Lower leg skin (tissue), 3 donors: ENCODE data around the gene DAB2IP.

ENCODE experiments used
- CTCF ChIP-seq, 3 donors: fragments of 450-650 bp; IDR thresholded peaks; one replicate each; pipeline ENCODE4 v1.5.1; 2016; ENCODE audit warnings: antibody characterized with exemption in 3 of 3, mild to moderate bottlenecking in 3 of 3, moderate library complexity in 2 of 3
- POLR2A ChIP-seq, 2 donors: fragments of 450-650 bp; IDR thresholded peaks; one replicate each; pipeline ENCODE4 v1.6.1; 2016 to 2017; ENCODE audit warnings: antibody characterized with exemption in 2 of 2, mild to moderate bottlenecking in 1 of 2, moderate library complexity in 1 of 2

GRCh38 chr9:121637713-121638220 lies 13.7 kb upstream of the DAB2IP start:
- no peak for TF ChIP-seq CTCF (IDR thresholded peaks at IDR 0.05)
- no peak for TF ChIP-seq POLR2A (IDR thresholded peaks at IDR 0.05)
